WERI-Rb-1 (cell line): ENCODE measurements around the gene HOXD13.

Experiments
- DNase-seq: peaks from one replicate; pipeline ENCODE4 v3.0.0-alpha.2; 2020
- H3K27ac ChIP-seq: fragments of 250-450 bp; sonication (Bioruptor Pico); 2 replicates; pipeline ENCODE4 v1.5.1; 2020; ENCODE audit warnings: mild to moderate bottlenecking, moderate library complexity
- H3K27me3 ChIP-seq: fragments of 250-450 bp; sonication (Bioruptor Pico); 2 replicates; pipeline ENCODE4 v1.5.1; 2021; ENCODE audit warnings: mild to moderate bottlenecking, low read depth, moderate library complexity; ENCODE audit not compliant: insufficient read depth, severe bottlenecking
- H3K36me3 ChIP-seq: fragments of 250-450 bp; sonication (Bioruptor Pico); 2 replicates; pipeline ENCODE4 v1.5.1; 2020; ENCODE audit warnings: mild to moderate bottlenecking, moderate library complexity
- H3K4me3 ChIP-seq: 2 replicates; pipeline ENCODE4 v1.5.1; 2011; ENCODE audit warnings: low read depth, mild to moderate bottlenecking, control low read depth, low read length
- H3K9me3 ChIP-seq: fragments of 250-450 bp; sonication (Bioruptor Pico); 2 replicates; pipeline ENCODE4 v1.5.1; 2021; ENCODE audit warnings: mild to moderate bottlenecking, moderate library complexity; ENCODE audit not compliant: severe bottlenecking
- CTCF ChIP-seq: IDR thresholded peaks from 2 replicates; pipeline ENCODE4 v1.5.1; 2011; ENCODE audit warnings: low read depth, mild to moderate bottlenecking, control low read depth, inconsistent platforms, low read length

Gene HOXD13

GRCh38 chr2:176075481-176075880 is 17.0 kb upstream of the HOXD13 start:
- H3K9me3 ChIP-seq, result peaks cover under 1% of the 10 kb centered on the region
- DNase-seq, result no peak
- TF ChIP-seq CTCF, result no peak
- H3K27ac ChIP-seq, result no peak overlapping the region
- H3K4me3 ChIP-seq, result no peak overlapping the region; the same call in 1 of the 2 replicates
- no peaks in the 10 kb centered on the region for H3K36me3 ChIP-seq
- peaks cover 61% of the 10 kb centered on the region for H3K27me3 ChIP-seq

- DNase-seq, result no peak
- Histone ChIP-seq H3K36me3 (no peaks in the 10 kb centered on the region), H3K9me3 (peaks cover 7% of the 10 kb centered on the region), H3K4me3 (no peak overlapping the region), H3K27me3 (peaks cover 67% of the 10 kb centered on the region), H3K27ac (no peak overlapping the region)
- TF ChIP-seq CTCF, result no peak
Observed at GRCh38 chr2:176076063-176076462, 16.5 kb upstream of the HOXD13 start.

GRCh38 chr2:176076796-176077195 is 15.7 kb upstream of the HOXD13 start:
- no peak for TF ChIP-seq CTCF

GRCh38 chr2:176078541-176079284 is 13.8 kb upstream of the HOXD13 start:
- DNase-seq, result no peak
- H3K27ac ChIP-seq, result no peak overlapping the region
- H3K9me3 ChIP-seq, result peaks cover 29% of the 10 kb centered on the region
- H3K36me3 ChIP-seq, result no peaks in the 10 kb centered on the region
- peaks cover 75% of the 10 kb centered on the region for H3K27me3 ChIP-seq
- no peak overlapping the region for H3K4me3 ChIP-seq
- no peak for TF ChIP-seq CTCF

More at GRCh38 chr2:176076796-176077195, 15.7 kb upstream of the HOXD13 start:
- no peak for DNase-seq
- Histone ChIP-seq H3K27ac (no peak overlapping the region), H3K36me3 (no peaks in the 10 kb centered on the region), H3K4me3 (no peak overlapping the region), H3K27me3 (peaks cover 73% of the 10 kb centered on the region), H3K9me3 (peaks cover 14% of the 10 kb centered on the region)

GRCh38 chr2:176079285-176079830 is 13.2 kb upstream of the HOXD13 start:
- Histone ChIP-seq H3K36me3 (no peaks in the 10 kb centered on the region), H3K4me3 (peak overlapping the region; percentile 30), H3K27ac (no peak overlapping the region), H3K27me3 (peaks cover 78% of the 10 kb centered on the region), H3K9me3 (peaks cover 29% of the 10 kb centered on the region)
- TF ChIP-seq CTCF, result no peak
- no peak for DNase-seq
